ENCODE data around the gene YPEL3.

- TF ChIP-seq CTCF (IDR thresholded peaks at IDR 0.05 in 4 of 5, conservative IDR thresholded peaks at IDR 0.05 in 1 of 5), result no peak
- no peak for TF ChIP-seq POLR2A (IDR thresholded peaks at IDR 0.05)
These were observed 12.2 kb upstream of the YPEL3 start for GRCh38 chr16:30108059-30108850.
